A673 (cell line): ENCODE results near the gene HOMEZ.

Experiments used
- CTCF ChIP-seq: fragments of 300-800, 200-600 bp; sonication (generic); conservative IDR thresholded peaks from 2 replicates; pipeline ENCODE4 v1.5.1; 2017; ENCODE audit warnings: low read depth, mild to moderate bottlenecking, antibody characterized with exemption, low read length, moderate library complexity, mixed read lengths
- EZH2 ChIP-seq: fragments of 200-600 bp; sonication (generic); IDR thresholded peaks from 2 replicates; pipeline ENCODE4 v1.6.1; 2017; ENCODE audit warnings: borderline replicate concordance, low read depth, mild to moderate bottlenecking, mixed read lengths, antibody characterized with exemption, low read length; ENCODE audit not compliant: poor library complexity, severe bottlenecking

GRCh38 chr14:23302290-23303225, 16.6 kb upstream of the HOMEZ start, which contains the start of gene PPP1R3E:
- TF ChIP-seq CTCF (no peak), EZH2 (no peak)
